ENCODE data around the gene ARHGAP15. TPM values are rescaled to one million over a fixed set of nuclear protein-coding genes. Genes with fewer than 3 reads are reported as not detected.

Gene ARHGAP15
- total RNA-seq, 1 experiment from 2014 or later: 0.42 TPM

DNA sequence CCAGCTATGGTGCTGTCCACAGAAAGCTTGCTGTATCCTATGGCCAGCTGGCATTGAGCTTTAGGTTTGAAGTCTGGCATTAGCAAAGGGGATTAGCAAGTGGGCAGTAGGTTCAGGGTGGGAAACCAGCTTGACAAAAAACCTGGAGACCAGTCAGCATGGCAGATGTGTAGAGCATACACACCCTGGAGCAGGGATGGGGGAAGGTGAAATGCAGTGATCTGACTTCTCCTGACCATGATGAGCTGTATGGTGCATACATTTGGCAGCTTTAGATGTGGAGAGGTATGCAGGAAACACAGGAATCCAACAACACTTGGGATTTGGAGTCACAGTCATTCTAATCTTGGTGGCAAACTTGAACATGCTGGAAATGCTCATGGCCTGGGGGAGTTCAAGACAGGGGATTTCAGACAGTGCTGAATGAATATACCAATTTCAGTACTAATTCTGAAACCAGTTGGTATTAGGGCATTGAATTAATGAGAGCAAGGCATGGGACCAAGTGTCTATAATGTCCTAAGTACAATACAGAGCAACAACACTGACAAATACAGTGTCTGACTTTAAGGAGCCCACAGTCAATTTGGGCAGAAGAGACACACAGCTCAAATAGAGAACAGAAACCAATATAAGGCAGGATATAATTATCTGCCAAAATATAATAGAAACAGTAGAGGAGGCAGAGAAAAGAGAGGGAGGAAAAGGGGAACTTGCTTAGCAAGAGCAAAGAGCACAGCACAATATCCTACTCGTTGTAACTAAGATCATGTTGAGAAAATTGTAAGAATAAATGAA is 11.8 kb downstream of the ARHGAP15 start:
- ChIA-PET POLR2A (no interaction called here), RAD21 (ENCODE audit: low non-redundant PET in 1 of 2, low total read pairs in 2 of 2, uncharacterized antibody in 2 of 2, unreplicated experiment in 2 of 2) (no interaction called here), CTCF (no interaction called here)
- no peak overlapping the region for H3K27ac ChIP-seq (ENCODE audit: low read depth, low read length)
- no peaks in the 10 kb centered on the region for H4K20me1 ChIP-seq (ENCODE audit: insufficient read depth)
- H3K4me3 ChIP-seq (replicated peaks in 1 of 2; ENCODE audit: low read depth in 1 of 2, low read length in 2 of 2): no peak overlapping the region
- peaks cover 46% of the 10 kb centered on the region for H3K27me3 ChIP-seq (ENCODE audit: insufficient read depth, low read length)
- H2AFZ ChIP-seq (ENCODE audit: low read depth, low read length, poor library complexity, severe bottlenecking): no peak overlapping the region
- TF ChIP-seq YY1 (IDR thresholded peaks at IDR 0.05; ENCODE audit: extremely low read depth, insufficient replicate concordance, low read depth, low read length): no peak
- no peak for TF ChIP-seq EZH2 (IDR thresholded peaks at IDR 0.05)
- TF ChIP-seq JUND (IDR thresholded peaks at IDR 0.05): no peak
- no peak for TF ChIP-seq RAD21 (IDR thresholded peaks at IDR 0.05; ENCODE audit: low read depth)
- no peak for TF ChIP-seq SRF (IDR thresholded peaks at IDR 0.05; ENCODE audit: low read depth)
- no peak for TF ChIP-seq ZNF274 (IDR thresholded peaks at IDR 0.05; ENCODE audit: low read depth, low read length)
- TF ChIP-seq POLR2AphosphoS5 (IDR thresholded peaks at IDR 0.05; ENCODE audit: low read depth, low read length): no peak
- TF ChIP-seq, protein P1, sequence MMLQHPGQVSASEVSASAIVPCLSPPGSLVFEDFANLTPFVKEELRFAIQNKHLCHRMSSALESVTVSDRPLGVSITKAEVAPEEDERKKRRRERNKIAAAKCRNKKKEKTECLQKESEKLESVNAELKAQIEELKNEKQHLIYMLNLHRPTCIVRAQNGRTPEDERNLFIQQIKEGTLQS (IDR thresholded peaks at IDR 0.05): no peak
- TF ChIP-seq, protein P2, sequence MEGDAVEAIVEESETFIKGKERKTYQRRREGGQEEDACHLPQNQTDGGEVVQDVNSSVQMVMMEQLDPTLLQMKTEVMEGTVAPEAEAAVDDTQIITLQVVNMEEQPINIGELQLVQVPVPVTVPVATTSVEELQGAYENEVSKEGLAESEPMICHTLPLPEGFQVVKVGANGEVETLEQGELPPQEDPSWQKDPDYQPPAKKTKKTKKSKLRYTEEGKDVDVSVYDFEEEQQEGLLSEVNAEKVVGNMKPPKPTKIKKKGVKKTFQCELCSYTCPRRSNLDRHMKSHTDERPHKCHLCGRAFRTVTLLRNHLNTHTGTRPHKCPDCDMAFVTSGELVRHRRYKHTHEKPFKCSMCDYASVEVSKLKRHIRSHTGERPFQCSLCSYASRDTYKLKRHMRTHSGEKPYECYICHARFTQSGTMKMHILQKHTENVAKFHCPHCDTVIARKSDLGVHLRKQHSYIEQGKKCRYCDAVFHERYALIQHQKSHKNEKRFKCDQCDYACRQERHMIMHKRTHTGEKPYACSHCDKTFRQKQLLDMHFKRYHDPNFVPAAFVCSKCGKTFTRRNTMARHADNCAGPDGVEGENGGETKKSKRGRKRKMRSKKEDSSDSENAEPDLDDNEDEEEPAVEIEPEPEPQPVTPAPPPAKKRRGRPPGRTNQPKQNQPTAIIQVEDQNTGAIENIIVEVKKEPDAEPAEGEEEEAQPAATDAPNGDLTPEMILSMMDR (IDR thresholded peaks at IDR 0.05 in 2 of 3, conservative IDR thresholded peaks at IDR 0.05 in 1 of 3; ENCODE audit: borderline replicate concordance in 1 of 3, insufficient read depth in 1 of 3, low read depth in 2 of 3, low read length in 2 of 3): no peak
- no peak for TF ChIP-seq ELF1 (IDR thresholded peaks at IDR 0.05; ENCODE audit: borderline replicate concordance, low read depth)
- TF ChIP-seq FOSL1 (IDR thresholded peaks at IDR 0.05; ENCODE audit: low read depth): no peak
- TF ChIP-seq SP1 (IDR thresholded peaks at IDR 0.05; ENCODE audit: low read depth): no peak
- TF ChIP-seq, protein P3, sequence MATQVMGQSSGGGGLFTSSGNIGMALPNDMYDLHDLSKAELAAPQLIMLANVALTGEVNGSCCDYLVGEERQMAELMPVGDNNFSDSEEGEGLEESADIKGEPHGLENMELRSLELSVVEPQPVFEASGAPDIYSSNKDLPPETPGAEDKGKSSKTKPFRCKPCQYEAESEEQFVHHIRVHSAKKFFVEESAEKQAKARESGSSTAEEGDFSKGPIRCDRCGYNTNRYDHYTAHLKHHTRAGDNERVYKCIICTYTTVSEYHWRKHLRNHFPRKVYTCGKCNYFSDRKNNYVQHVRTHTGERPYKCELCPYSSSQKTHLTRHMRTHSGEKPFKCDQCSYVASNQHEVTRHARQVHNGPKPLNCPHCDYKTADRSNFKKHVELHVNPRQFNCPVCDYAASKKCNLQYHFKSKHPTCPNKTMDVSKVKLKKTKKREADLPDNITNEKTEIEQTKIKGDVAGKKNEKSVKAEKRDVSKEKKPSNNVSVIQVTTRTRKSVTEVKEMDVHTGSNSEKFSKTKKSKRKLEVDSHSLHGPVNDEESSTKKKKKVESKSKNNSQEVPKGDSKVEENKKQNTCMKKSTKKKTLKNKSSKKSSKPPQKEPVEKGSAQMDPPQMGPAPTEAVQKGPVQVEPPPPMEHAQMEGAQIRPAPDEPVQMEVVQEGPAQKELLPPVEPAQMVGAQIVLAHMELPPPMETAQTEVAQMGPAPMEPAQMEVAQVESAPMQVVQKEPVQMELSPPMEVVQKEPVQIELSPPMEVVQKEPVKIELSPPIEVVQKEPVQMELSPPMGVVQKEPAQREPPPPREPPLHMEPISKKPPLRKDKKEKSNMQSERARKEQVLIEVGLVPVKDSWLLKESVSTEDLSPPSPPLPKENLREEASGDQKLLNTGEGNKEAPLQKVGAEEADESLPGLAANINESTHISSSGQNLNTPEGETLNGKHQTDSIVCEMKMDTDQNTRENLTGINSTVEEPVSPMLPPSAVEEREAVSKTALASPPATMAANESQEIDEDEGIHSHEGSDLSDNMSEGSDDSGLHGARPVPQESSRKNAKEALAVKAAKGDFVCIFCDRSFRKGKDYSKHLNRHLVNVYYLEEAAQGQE (IDR thresholded peaks at IDR 0.05; ENCODE audit: low read depth): no peak
- ATAC-seq: no peak
- no peaks in the 10 kb centered on the region for H3K9me2 ChIP-seq (ENCODE audit: insufficient read depth)
- H3K9me3 ChIP-seq (ENCODE audit: control insufficient read depth in 1 of 2, insufficient read depth in 1 of 2, low read depth in 1 of 2, low read length in 2 of 2): no peaks in the 10 kb centered on the region
- no peaks in the 10 kb centered on the region for H3K36me3 ChIP-seq (ENCODE audit: control insufficient read depth in 1 of 2, insufficient read depth in 2 of 2, low read length in 2 of 2)
- no peak for DNase-seq (ENCODE audit: low read depth, low spot score)
- H3K4me1 ChIP-seq (ENCODE audit: control insufficient read depth in 1 of 2, insufficient read depth in 2 of 2, low read length in 2 of 2): no peaks in the 10 kb centered on the region
- BruUV-seq (replicated peaks): no TSS peak
- H3K79me2 ChIP-seq (ENCODE audit: insufficient read depth, low read length): no peaks in the 10 kb centered on the region
- H3K4me2 ChIP-seq (ENCODE audit: low read length): no peak overlapping the region
- intact Hi-C loops (cut with micrococcal nuclease): no loop called here
- no peak overlapping the region for H3K9ac ChIP-seq (ENCODE audit: low read length)
